Adipocyte (in vitro differentiated cells): ENCODE results near the gene FSCN2.

ENCODE experiments used
- DNase-seq: peaks from one replicate; pipeline ENCODE4 v3.0.0-alpha.2; 2015; ENCODE audit warnings: low read depth
- H3K27me3 ChIP-seq: replicated peaks from 2 replicates; pipeline ENCODE4 v1.7.0; 2013; ENCODE audit warnings: mild to moderate bottlenecking, low read length, moderate library complexity; ENCODE audit not compliant: control insufficient read depth, insufficient read depth
- H3K36me3 ChIP-seq: 2 replicates; pipeline ENCODE4 v1.7.0; 2013; ENCODE audit warnings: low read length, mild to moderate bottlenecking, moderate library complexity; ENCODE audit not compliant: control insufficient read depth, insufficient read depth, severe bottlenecking
- H3K4me1 ChIP-seq: 2 replicates; pipeline ENCODE4 v1.7.0; 2013; ENCODE audit warnings: mild to moderate bottlenecking, low read length, moderate library complexity; ENCODE audit not compliant: control insufficient read depth, insufficient read depth
- H3K4me3 ChIP-seq: 2 replicates; pipeline ENCODE4 v1.7.0; 2013; ENCODE audit warnings: mild to moderate bottlenecking, low read length, moderate library complexity
- H3K9ac ChIP-seq: 2 replicates; pipeline ENCODE4 v1.7.0; 2013; ENCODE audit warnings: mild to moderate bottlenecking, low read length, moderate library complexity
- H3K9me3 ChIP-seq: 2 replicates; pipeline ENCODE4 v1.7.0; 2013; ENCODE audit warnings: mild to moderate bottlenecking, low read length, moderate library complexity; ENCODE audit not compliant: control insufficient read depth

FSCN2 gene

DNA sequence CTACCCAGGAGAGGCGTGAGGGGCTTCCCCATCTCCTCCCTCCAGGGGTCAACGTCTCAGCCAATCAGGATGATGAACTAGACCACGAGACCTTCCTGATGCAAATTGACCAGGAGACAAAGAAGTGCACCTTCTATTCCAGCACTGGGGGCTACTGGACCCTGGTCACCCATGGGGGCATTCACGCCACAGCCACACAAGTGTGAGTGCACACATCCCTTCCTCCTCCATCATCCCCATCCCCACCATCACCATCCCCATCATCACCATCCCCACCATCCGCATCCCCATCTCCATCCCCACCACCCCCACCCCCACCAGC, 6.8 kb downstream of the FSCN2 start:
- Histone ChIP-seq H3K9me3 (no peaks in the 10 kb centered on the region), H3K4me3 (no peak overlapping the region), H3K27me3 (peaks cover 9% of the 10 kb centered on the region), H3K36me3 (peaks cover under 1% of the 10 kb centered on the region), H3K9ac (no peak overlapping the region), H3K4me1 (no peaks in the 10 kb centered on the region)
- no peak for DNase-seq

- Histone ChIP-seq H3K27me3 (peaks cover 9% of the 10 kb centered on the region), H3K4me3 (no peak overlapping the region), H3K9me3 (no peaks in the 10 kb centered on the region), H3K9ac (no peak overlapping the region), H3K4me1 (no peaks in the 10 kb centered on the region), H3K36me3 (peaks cover 6% of the 10 kb centered on the region)
- DNase-seq, result no peak
These were observed 7.5 kb downstream of the FSCN2 start for GRCh38 chr17:81535480-81536298.

DNA sequence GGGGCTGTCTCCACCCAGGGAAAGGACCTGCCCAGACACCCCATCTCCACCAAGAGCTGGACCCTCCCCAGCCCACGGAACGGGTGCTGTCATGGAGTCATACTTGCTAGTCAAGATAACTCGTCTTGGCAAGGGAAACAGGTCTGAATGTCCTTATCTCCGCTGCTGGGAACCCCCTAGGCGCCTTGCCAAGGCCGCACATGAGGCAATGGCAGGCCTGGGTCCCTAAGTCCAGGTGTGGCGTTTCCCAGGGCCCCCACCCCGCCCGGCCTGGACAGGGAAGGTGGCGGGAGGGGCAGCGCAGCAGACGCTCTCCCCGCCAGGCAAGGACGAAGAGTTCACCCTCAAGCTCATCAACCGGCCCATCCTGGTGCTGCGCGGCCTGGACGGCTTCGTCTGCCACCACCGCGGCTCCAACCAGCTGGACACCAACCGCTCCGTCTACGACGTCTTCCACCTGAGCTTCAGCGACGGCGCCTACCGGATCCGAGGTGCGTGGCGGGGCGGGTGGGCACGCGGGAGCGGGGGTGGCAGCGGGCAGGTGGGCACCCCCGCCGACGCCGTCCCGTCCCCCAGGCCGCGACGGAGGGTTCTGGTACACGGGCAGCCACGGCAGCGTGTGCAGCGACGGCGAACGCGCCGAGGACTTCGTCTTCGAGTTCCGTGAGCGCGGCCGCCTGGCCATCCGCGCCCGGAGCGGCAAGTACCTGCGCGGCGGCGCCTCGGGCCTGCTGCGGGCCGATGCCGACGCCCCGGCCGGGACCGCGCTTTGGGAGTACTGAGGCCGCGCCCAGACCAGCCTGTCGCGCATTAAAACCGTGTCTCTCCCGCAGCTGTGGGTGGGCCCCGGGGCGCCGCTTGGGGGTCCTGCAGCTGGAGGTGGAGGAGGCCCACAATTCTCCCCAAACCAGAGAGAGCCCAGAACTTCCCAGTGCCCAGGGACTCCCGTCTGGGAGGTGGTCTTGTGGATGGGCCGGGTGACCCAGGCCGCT, 8.4 kb downstream of the FSCN2 start:
- Histone ChIP-seq H3K4me1 (no peaks in the 10 kb centered on the region), H3K36me3 (peaks cover 10% of the 10 kb centered on the region), H3K9me3 (no peaks in the 10 kb centered on the region), H3K27me3 (peaks cover 9% of the 10 kb centered on the region), H3K4me3 (no peak overlapping the region), H3K9ac (no peak overlapping the region)
- DNase-seq, result no peak

DNA sequence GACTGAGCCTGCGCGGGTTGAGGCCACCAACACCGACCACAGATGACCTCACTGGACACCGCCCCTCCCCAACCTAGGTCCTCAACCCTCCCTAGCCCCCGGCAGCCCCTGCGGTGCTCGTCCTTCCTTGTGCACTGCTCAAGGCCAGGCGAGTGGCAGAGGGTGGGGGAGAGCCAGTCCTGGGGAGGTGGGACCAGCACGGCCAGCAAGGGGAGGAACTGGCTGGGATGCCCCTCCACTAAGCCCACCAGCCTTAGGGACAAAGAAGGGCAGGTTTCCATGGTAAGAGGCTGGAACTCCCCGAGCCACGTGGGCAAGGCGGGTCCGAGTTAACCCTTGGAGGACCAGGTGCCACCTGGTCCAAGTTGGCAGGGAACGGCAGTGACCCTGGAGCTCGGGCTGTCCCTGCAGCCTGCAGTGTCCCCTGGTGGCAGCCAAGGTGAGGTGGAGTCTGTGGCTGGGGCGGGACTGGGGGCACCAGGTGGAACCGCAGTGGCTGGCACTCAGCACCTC, 9.2 kb downstream of the FSCN2 start:
- Histone ChIP-seq H3K4me3 (no peak overlapping the region), H3K27me3 (peaks cover 9% of the 10 kb centered on the region), H3K9ac (no peak overlapping the region), H3K9me3 (no peaks in the 10 kb centered on the region), H3K36me3 (peaks cover 10% of the 10 kb centered on the region), H3K4me1 (no peaks in the 10 kb centered on the region)
- DNase-seq, result peak; percentile 29

GRCh38 chr17:81537856-81538555, 9.8 kb downstream of the FSCN2 start:
- peaks cover 16% of the 10 kb centered on the region for H3K36me3 ChIP-seq
- H3K4me3 ChIP-seq, result no peak overlapping the region
- H3K27me3 ChIP-seq, result peaks cover 9% of the 10 kb centered on the region
- no peak for DNase-seq
- no peak overlapping the region for H3K9ac ChIP-seq
- H3K9me3 ChIP-seq, result no peaks in the 10 kb centered on the region
- no peaks in the 10 kb centered on the region for H3K4me1 ChIP-seq

DNA sequence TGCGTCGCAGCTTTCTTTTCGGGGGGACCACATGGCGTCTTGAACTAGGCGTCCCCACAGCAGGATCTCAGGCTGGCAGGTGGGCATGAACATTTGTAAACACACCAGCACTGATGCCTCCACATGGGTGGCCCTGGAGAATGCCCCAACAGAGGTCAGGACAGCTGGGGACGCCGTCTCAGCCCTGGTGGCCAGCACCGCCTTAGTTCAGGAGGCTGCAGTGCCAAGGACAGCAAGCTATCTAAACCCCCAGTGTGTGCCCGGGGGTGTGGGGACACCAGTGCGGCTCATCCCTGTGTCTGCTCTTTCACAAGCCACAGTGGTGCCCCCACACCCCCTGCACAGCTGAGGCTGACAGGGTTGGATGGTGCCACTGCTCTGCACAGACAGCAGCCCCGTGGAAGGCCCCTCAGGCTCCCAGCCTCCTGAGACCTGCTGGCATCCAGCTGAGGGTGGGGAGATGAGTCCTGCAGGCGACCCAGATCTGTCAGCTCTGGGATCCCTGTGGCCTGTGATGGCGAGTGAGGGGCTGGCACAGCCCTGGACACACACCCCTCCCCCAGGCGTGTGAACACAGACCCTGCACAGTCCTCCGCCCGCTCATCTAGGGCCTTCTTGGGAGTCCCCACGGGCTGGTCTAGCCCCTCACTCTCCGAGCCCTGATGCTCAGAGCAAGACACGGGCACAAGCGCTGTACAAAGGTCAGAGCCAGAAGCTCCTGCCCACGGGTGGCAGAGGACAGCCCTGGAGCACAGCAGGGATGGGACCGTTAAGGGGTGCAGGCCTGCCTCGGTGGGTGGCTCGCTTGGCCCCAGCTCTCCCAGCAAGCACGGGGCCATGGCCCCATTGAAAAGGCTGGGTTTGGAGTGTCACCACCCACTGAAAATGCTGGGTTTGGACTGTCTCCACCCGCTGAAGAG, 10.7 kb downstream of the FSCN2 start:
- no peak overlapping the region for H3K9ac ChIP-seq
- no peak for DNase-seq
- H3K9me3 ChIP-seq, result no peaks in the 10 kb centered on the region
- no peak overlapping the region for H3K4me3 ChIP-seq
- peaks cover 9% of the 10 kb centered on the region for H3K27me3 ChIP-seq
- H3K4me1 ChIP-seq, result no peaks in the 10 kb centered on the region
- H3K36me3 ChIP-seq, result peaks cover 25% of the 10 kb centered on the region

DNA sequence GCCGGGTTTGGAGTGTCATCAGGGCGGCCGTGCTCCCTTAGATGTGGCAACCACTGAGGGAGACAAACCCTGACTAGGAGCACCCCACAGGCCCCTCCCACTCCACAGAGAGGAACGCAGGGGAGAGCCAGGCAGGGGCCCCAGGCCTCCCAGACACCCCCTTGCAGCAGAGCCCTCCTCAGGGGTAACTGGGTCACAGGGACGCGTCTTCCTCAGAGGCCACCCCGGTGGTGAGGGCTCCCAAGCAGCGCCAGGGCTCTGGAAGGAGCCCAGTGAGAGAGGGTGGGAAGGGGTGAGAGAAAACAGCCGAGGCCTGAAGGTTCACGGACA, 11.4 kb downstream of the FSCN2 start:
- DNase-seq, result no peak
- H3K9ac ChIP-seq, result no peak overlapping the region
- H3K4me1 ChIP-seq, result no peaks in the 10 kb centered on the region
- H3K9me3 ChIP-seq, result no peaks in the 10 kb centered on the region
- no peak overlapping the region for H3K4me3 ChIP-seq
- H3K36me3 ChIP-seq, result peaks cover 31% of the 10 kb centered on the region
- peaks cover 9% of the 10 kb centered on the region for H3K27me3 ChIP-seq

DNA sequence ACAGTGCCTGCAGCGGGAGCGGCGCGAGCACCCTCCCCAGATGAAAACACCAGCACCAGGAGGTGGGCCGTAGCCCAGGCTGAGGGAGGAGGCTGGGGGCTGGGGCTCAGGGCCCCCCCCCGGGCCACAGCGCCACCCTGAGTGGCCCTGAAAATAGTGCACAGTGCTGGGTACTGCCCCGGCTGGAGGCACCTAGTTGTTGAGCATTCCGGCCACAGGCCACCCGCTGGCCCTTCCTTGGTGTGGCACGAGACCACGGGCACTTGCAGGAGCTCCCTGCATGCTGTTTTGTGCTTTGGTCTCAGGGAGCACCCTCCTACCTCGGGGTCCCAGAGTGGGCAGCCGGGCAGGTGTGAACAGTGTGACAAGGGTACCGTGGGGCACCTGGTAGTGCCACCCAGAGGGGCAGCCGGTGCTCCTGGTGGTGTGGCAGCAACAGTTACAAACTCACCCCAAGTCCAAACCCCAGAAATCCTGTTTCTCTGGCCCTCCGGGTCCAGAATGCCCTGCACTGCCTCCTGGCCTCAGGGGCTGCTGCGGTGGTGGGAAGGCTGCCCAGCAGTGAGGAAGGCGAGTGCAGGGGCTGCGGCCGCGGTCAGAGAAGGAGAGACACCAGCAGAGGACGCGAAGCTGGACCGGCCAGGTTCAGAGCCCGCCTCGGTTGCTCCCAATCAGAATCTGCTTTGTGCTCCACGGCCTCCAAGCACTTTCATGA, 11.9 kb downstream of the FSCN2 start:
- no peak for DNase-seq
- no peak overlapping the region for H3K9ac ChIP-seq
- no peaks in the 10 kb centered on the region for H3K4me1 ChIP-seq
- H3K27me3 ChIP-seq, result peaks cover 9% of the 10 kb centered on the region
- no peak overlapping the region for H3K4me3 ChIP-seq
- no peaks in the 10 kb centered on the region for H3K9me3 ChIP-seq
- peaks cover 35% of the 10 kb centered on the region for H3K36me3 ChIP-seq

- Histone ChIP-seq H3K4me3 (no peak overlapping the region), H3K4me1 (no peaks in the 10 kb centered on the region), H3K9ac (no peak overlapping the region), H3K27me3 (peaks cover 9% of the 10 kb centered on the region), H3K36me3 (peaks cover 40% of the 10 kb centered on the region), H3K9me3 (no peaks in the 10 kb centered on the region)
- no peak for DNase-seq
These were observed 12.5 kb downstream of the FSCN2 start for GRCh38 chr17:81540676-81541027.

DNA sequence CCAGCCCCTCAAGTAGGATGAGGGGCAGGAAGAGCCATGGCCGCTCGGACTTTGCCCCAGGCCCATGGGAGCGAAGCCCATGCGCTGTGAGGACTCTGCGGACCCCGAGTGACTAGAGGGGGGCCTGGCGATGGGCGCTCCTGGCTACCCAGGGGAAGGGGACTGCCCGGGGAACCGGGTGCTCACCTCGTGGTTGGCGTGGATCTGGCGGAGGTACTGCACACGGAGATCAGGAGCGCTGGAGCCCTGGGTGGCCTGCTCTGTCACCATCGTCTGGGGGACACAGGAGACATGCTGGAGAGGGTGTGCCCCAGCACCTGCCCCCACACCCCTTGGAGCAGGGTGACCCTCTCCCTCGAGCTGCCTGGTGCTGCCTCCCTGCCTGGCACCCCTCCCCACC, 12.9 kb downstream of the FSCN2 start:
- no peaks in the 10 kb centered on the region for H3K9me3 ChIP-seq
- H3K4me1 ChIP-seq, result no peaks in the 10 kb centered on the region
- peaks cover 45% of the 10 kb centered on the region for H3K36me3 ChIP-seq
- H3K27me3 ChIP-seq, result peaks cover 5% of the 10 kb centered on the region
- no peak for DNase-seq
- no peak overlapping the region for H3K4me3 ChIP-seq
- no peak overlapping the region for H3K9ac ChIP-seq
